HG03108 (cell line): ENCODE measurements around the gene MTA3.
A peak's percentile ranks its signal among the peaks of the same experiment; 100 is the strongest.

ENCODE experiments used
- ATAC-seq: cut with Tn5 transposase; IDR thresholded peaks from one replicate; pipeline ENCODE4 v1.9.1; 2021; ENCODE audit warnings: moderate library complexity; ENCODE audit not compliant: unreplicated experiment

The MTA3 gene

GRCh38 chr2:42757981-42758740 lies 189.7 kb downstream of the MTA3 start:
- ATAC-seq: no peak

- ATAC-seq: no peak
Measured at GRCh38 chr2:42758751-42759150, 190.3 kb downstream of the MTA3 start.

DNA sequence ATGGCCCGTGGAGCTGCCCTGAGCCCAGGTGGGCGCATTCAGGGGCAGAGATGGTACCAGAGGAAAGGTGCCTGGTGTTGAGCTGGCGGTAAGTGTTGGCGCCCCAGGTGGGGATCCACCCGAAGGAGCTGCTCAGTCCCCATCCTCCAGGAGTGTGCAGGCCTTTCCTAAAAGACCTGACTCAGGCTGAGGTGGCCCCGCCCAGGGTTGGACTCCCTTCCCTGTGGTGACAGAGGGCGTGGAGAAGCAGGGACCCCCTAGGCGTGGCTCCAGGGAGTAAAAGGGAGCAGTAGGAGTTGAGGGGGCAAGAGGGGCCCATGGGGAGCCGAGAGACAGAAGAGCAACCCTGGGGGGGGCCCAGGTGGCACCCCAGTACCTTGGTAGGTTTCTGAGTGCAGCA lies 193.1 kb downstream of the MTA3 start:
- no peak for ATAC-seq

DNA sequence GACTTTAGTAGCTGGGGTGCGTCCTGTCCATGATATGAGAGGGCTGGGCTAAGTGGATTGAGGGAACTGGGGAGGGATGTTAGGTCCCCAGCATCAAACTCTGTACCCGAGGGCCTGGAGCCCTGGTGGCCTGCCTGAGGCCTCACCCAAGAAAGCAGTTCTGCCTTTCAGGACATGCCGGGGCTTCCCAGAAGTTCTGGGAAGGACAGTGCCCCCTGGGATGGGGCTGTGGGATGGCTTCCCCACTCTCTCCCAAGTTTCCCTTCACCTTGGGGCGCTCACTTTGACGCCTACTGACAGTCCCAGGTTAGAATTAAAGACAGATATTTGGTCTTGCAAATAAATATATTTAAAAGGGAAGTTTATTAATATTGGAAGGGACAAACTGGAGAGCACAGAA lies 193.7 kb downstream of the MTA3 start:
- no peak for ATAC-seq

DNA sequence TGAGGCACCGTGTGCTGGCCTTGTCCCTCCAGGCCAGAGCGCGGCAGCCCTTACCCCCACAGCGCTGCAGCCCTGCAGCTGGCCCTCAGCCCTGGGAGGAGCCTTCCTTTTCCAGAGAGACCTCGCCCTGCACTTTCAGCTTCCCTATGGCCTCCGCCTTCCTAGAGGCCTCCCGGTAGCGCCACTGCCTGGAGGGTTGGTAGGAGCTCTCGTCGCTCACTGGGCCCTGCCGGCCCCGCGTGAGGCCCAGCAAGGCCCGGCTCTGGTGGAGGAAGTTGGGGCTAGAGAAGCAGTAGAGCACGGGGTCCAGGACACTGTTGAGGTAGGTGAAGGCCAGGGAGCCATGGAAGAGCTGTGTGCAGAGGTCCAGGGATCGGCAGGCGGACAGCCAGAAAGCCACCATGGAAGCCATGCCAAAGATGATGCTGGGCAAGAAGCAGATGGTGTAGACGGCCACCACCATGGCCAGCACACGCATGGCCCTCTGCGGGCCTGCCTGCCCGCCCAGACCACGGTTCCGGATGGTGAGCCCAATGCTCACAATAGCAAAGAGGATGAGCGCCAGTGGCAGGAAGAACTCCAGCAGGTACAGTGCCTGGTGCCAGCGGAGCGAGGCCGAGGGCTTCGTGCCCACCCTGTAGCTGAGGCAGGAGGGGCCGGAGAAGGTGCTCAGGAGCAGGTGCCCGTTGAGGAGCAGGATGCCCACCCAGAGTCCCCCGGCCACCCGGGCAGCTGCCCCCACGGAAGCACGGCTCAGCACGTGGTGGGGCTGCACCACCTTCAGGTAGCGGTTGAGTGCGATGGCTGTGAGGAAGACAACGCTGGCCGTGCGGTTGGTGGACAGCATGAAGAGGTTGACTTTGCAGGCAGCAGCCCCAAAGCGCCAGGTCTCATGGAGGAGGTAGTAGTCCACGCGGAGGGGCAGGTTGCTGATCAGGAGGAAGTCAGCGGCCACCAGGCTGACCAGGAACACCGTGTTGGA lies 194.7 kb downstream of the MTA3 start:
- ATAC-seq: no peak

DNA sequence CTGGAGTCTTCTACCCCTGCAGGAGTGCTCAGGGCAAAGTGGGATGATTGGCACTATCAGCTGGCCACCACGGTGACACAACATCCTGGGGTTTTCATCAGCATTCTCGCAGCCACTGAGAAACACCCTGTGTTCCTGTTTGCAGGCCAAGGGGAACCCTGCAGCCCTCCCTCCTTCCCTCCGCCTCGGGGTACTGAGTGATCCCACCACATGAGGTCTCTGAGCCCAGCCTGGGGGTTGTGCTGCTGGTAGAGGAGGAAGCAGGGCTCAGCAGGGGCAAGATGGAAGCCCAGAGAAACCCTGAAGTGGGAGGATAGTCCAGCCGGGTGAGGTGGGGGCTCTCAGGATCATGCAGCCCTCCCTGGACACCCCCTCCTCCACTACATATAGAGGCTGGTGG lies 195.7 kb downstream of the MTA3 start, which contains the start of gene OXER1:
Gene OXER1, minus strand, starts transcription at position 40 of the 400 bp plus-strand sequence. CDS start 73 bp downstream, outside the sequence.
- ATAC-seq: no peak

- no peak for ATAC-seq
Measured at GRCh38 chr2:42764901-42765300, 196.5 kb downstream of the MTA3 start.

- no peak for ATAC-seq
Measured at GRCh38 chr2:42765686-42766085, 197.3 kb downstream of the MTA3 start.

GRCh38 chr2:42767080-42767898 lies 198.9 kb downstream of the MTA3 start:
- ATAC-seq: no peak

DNA sequence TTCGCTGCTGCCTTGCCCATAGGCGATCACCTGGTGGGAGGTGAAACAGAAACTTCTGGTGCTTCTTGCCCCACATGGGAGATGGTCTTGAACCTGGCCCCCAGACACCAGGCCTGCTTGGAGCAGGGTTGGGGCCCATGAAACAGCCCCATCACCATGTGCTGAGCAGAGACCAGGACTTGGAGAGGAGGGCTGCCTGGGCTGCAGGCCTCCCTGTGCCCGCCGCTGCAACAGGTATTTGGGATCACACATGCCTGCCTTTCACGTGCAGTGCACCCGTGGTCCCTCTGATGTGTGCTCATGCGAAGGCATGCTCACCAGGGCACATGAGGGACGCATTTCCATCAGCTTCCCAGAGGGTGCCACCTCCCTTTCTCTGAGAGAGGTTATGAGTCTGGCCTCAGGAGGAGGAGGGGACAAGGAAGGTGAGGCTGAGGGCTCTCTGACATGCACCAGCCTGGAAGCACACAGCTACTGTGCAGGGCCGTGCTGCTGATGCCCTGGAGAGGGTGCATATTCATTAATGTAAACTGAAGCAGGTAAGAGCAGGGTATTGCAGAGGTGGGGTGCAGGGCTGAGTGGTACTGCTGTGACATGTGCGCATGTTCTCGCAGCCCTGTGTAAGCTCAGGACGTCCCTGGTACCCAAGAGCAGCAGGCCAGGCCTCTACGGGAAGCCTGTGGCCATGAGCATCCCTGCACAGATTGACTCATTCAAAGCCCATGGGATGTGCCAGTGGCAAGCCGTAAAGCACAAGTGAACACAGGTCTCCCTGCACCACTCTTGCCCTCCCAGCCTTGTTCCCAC lies 199.7 kb downstream of the MTA3 start:
- ATAC-seq: no peak

GRCh38 chr2:42768706-42769256 lies 200.3 kb downstream of the MTA3 start:
- ATAC-seq: no peak

- ATAC-seq: no peak
Measured at GRCh38 chr2:42769583-42770287, 201.3 kb downstream of the MTA3 start.

DNA sequence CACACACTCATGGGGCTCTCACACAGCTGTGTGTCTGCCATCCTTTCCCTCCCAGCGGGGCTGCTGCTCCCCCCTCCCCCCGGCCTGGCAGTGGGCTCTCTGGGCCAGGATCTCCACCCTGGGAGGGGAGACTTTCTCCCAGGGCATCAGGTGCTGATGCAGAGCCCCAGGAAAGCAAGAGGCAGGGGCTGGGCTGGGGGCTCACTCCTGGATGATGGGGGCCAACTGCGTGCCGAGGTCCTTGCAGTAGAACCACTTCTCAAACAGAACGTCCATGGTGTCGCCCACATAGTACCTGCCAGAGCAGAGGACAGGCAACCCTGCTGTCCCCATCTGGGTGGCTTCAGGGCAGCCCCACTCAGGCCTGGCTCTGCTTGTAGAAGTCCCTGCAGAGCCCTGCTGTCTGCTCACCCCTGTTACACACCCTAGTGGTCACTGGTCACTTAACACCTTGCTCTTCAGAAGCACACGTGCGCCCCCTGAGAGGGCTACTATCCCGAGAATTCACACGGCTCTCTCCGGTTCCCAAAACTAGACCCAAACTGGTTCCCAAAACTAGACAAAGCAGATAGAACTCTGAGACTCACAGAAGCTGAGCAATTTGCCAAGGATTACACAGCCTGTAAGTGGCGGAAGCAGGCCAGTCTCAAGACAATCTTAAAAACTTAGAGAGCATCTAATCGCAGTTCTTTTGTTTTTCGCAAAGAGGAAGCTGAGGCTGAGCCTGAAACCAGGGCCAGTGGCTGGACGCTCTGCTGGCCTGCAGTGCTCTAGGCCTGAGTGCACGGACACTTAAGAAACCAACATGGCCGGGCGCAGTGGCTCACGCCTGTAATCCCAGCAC lies 202.1 kb downstream of the MTA3 start:
- peak; percentile 48 for ATAC-seq

GRCh38 chr2:42771546-42772153 lies 203.2 kb downstream of the MTA3 start:
- ATAC-seq: no peak

DNA sequence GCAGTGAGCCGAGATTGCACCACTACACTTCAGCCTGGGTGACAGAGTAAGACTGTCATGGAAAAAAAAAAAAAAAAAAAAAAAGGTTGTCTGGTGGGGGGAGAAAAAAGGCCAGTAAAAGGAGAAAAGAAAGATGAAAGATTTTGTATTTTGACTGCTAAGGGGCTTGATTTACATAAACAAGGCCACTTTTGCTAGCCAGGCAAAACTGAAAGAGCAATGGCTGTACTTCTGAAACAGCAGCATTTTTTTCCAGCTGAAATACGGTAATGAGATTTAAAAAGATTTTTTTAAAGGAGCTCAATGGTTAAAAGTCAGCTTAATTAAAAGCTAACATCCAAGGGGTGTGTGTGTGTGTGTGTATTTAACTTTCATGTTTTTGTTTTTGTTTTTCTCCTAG lies 206.8 kb downstream of the MTA3 start:
- ATAC-seq: no peak

GRCh38 chr2:42775810-42776209 lies 207.4 kb downstream of the MTA3 start:
- no peak for ATAC-seq

- ATAC-seq: no peak
Measured at GRCh38 chr2:42777883-42778805, 209.7 kb downstream of the MTA3 start.
